ENCODE measurements around the gene ATRNL1. TPM values are rescaled to one million over a fixed set of nuclear protein-coding genes. Genes with fewer than 3 reads are reported as not detected.
"Not testable (repeated sequence)": the region's sequence is repeated elsewhere in the genome, so short reads cannot be mapped to it uniquely, and the experiment has no call there.

Gene ATRNL1
- total RNA-seq, 4 donors from 2014 or later = 4.4 to 18.4 (median 14.4) TPM

DNA sequence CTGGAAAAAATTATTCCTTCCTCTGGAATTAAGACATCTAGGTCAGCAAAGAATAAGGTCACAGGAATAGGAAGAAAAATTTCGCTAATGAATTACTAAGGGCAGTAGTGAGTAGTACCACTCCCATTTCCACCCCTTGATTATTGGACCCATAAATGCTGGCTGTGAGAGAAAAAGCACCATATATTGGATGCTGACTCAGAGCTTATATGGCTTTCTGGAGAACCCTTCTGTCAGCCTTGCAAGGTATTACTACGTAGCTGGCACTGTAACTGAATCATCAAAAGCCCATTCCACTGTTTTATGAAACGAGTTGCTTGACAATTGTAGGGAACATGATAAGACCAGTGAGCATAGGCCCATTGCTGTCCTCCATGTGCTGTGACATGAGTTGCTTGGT, 179.3 kb downstream of the ATRNL1 start:
- no peaks in the 10 kb centered on the region for H3K27me3 ChIP-seq
- in situ Hi-C loops (cut with MboI; ENCODE audit: low pct_ligation_motif_present in 1 of 4, low pct_unique_long_range_greater_than_20kb in 1 of 4, low sequenced_read_pairs in 3 of 4) = no loop called here
- H3K4me1 ChIP-seq = no peaks in the 10 kb centered on the region
- TF ChIP-seq EP300 (IDR thresholded peaks at IDR 0.05; ENCODE audit: low read depth) = no peak
- no peak for TF ChIP-seq POLR2A (IDR thresholded peaks at IDR 0.05)
- TF ChIP-seq, protein P1, sequence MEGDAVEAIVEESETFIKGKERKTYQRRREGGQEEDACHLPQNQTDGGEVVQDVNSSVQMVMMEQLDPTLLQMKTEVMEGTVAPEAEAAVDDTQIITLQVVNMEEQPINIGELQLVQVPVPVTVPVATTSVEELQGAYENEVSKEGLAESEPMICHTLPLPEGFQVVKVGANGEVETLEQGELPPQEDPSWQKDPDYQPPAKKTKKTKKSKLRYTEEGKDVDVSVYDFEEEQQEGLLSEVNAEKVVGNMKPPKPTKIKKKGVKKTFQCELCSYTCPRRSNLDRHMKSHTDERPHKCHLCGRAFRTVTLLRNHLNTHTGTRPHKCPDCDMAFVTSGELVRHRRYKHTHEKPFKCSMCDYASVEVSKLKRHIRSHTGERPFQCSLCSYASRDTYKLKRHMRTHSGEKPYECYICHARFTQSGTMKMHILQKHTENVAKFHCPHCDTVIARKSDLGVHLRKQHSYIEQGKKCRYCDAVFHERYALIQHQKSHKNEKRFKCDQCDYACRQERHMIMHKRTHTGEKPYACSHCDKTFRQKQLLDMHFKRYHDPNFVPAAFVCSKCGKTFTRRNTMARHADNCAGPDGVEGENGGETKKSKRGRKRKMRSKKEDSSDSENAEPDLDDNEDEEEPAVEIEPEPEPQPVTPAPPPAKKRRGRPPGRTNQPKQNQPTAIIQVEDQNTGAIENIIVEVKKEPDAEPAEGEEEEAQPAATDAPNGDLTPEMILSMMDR (IDR thresholded peaks at IDR 0.05) = no peak
- TF ChIP-seq POLR2AphosphoS5 (IDR thresholded peaks at IDR 0.05) = no peak
- WGBS, 2 donors (ENCODE audit: low coverage in 1 of 2) = 25 to 43% methylated on average over 2 to 3 of the region's 3 CpGs
- no peak overlapping the region for H3K4me3 ChIP-seq
- H3K9me3 ChIP-seq = no peaks in the 10 kb centered on the region
- DNase-seq = no peak
- H3K36me3 ChIP-seq = no peaks in the 10 kb centered on the region
- H3K27ac ChIP-seq = no peak overlapping the region
- intact Hi-C loops (cut with DNase I; ENCODE audit: low total_unique reads) = no loop called here

DNA sequence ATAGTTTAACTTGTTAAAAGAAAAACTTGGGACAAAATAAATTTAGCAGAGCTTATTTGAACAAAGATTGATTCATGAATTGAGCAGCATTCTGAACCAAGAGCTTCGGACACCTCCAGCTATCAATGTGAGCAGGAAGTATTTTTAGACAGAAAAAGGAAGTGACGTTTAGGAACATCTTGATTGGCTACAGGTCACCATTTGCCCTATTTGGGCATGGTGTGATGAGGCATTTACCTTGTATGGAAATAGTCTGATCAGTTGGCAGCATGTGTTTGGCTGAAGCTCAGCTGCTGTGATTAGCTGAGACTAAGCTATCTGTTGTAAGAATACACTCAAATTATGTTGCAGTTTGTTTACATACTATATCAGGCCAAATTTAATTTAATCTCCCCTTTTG, 185.1 kb downstream of the ATRNL1 start:
- intact Hi-C loops (cut with DNase I; ENCODE audit: low total_unique reads) (no loop called here), in situ Hi-C loops (cut with MboI; ENCODE audit: low pct_ligation_motif_present in 1 of 4, low pct_unique_long_range_greater_than_20kb in 1 of 4, low sequenced_read_pairs in 3 of 4) (no loop called here)
- H3K4me1 ChIP-seq = no peaks in the 10 kb centered on the region
- H3K27me3 ChIP-seq = no peaks in the 10 kb centered on the region
- no peak overlapping the region for H3K4me3 ChIP-seq
- 53 to 68% methylated on average over 2 of the region's 2 CpGs for WGBS, 2 donors (ENCODE audit: low coverage in 1 of 2)
- TF ChIP-seq, protein P1 (IDR thresholded peaks at IDR 0.05) = no peak
- TF ChIP-seq EP300 (IDR thresholded peaks at IDR 0.05; ENCODE audit: low read depth) (no peak), POLR2A (IDR thresholded peaks at IDR 0.05) (no peak), POLR2AphosphoS5 (IDR thresholded peaks at IDR 0.05) (no peak)
- H3K36me3 ChIP-seq = no peaks in the 10 kb centered on the region
- DNase-seq = no peak
- no peaks in the 10 kb centered on the region for H3K9me3 ChIP-seq
- no peak overlapping the region for H3K27ac ChIP-seq

DNA sequence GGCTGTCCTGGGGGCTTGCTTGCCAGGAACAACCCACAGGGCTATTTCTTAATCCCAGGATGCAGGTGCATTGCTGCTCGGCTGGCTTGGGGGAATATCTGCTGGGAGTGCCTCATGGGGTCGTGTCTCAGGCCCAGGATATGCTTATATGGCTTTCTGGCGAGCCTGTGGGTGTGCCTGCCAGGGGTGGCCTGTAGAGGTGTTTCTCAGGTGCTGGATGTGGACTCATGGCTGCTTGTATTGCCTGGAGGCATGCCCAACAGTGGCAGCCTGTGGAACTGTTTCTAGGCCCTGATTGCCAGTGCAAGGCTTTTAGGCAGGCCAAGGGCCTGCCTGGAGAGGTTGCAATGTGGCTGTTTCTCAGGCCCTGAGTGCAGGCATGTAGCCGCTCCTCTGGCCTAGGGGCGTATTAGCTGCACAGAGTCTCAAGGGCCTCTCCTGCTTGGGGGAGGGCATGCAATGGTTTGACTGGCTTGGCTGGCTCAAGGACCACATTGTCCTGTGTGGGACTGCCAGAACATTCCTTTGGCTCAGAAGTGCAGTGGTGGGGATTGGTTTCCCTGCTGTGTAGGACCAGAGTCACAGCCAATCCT, 202.1 kb downstream of the ATRNL1 start:
- 92% methylated on average over 3 of the region's 5 CpGs; no CpG with 5 or more reads in 1 of the 2 donors for WGBS, 2 donors (ENCODE audit: low coverage in 1 of 2)
- Histone ChIP-seq H3K27me3 (no peaks in the 10 kb centered on the region), H3K27ac (no peak overlapping the region), H3K4me3 (no peak overlapping the region), H3K4me1 (no peaks in the 10 kb centered on the region), H3K9me3 (peaks cover 4 to 5% of the 10 kb centered on the region in 2 donors), H3K36me3 (no peaks in the 10 kb centered on the region)
- no peak for DNase-seq
- TF ChIP-seq POLR2A (IDR thresholded peaks at IDR 0.05) (no peak), POLR2AphosphoS5 (IDR thresholded peaks at IDR 0.05) (no peak), EP300 (IDR thresholded peaks at IDR 0.05; ENCODE audit: low read depth) (no peak)
- TF ChIP-seq, protein P1 (IDR thresholded peaks at IDR 0.05) = no peak
- intact Hi-C loops (cut with DNase I; ENCODE audit: low total_unique reads) (no loop called here), in situ Hi-C loops (cut with MboI; ENCODE audit: low pct_ligation_motif_present in 1 of 4, low pct_unique_long_range_greater_than_20kb in 1 of 4, low sequenced_read_pairs in 3 of 4) (no loop called here)

DNA sequence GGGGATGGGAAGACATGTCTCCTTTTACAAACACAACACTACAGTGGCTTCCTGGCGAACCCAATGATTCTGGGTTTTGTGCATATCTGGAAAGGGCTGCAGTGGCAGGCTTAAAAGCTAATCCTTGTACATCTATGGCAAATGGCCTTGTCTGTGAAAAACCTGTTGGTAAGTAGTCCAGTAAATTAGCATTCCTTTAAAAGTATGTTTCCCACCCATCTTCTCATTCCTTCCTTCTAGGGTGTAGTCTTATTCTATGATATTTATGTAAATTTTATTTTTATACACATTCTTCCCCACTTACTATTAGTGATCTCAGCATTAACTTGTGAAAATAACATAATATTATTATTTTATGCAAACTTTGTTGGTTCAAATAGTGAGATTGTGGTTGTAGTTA, 206.9 kb downstream of the ATRNL1 start:
- Histone ChIP-seq H3K27ac (no peak overlapping the region), H3K4me3 (no peak overlapping the region), H3K9me3 (no peaks in the 10 kb centered on the region), H3K27me3 (no peaks in the 10 kb centered on the region), H3K36me3 (no peaks in the 10 kb centered on the region), H3K4me1 (no peaks in the 10 kb centered on the region)
- DNase-seq = no peak
- TF ChIP-seq, protein P1 (IDR thresholded peaks at IDR 0.05) = no peak
- TF ChIP-seq EP300 (IDR thresholded peaks at IDR 0.05; ENCODE audit: low read depth) (no peak), POLR2A (IDR thresholded peaks at IDR 0.05) (no peak), POLR2AphosphoS5 (IDR thresholded peaks at IDR 0.05) (no peak)
- intact Hi-C loops (cut with DNase I; ENCODE audit: low total_unique reads) (no loop called here), in situ Hi-C loops (cut with MboI; ENCODE audit: low pct_ligation_motif_present in 1 of 4, low pct_unique_long_range_greater_than_20kb in 1 of 4, low sequenced_read_pairs in 3 of 4) (no loop called here)
- WGBS, 2 donors (ENCODE audit: low coverage in 1 of 2) = 75% methylated on average over 1 of the region's 1 CpG

DNA sequence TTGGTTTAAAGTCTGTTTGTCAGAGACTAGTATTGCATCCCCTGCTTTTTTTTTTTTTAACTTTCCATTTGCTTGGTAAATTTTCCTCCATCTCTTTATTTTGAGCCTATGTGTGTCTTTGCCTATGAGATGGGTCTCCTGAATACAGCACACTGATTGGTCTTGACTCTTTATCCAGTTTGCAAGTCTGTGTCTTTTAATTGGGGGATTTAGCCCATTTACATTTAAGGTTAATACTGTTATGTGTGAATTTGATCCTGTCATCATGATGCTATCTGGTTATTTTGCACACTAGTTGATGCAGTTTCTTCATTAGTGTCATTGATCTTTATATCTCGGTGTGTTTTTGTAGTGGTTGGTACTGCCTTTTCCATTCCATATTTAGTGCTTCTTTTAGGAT, 226.5 kb downstream of the ATRNL1 start:
- H3K36me3 ChIP-seq; H3K4me3 ChIP-seq; H3K9me3 ChIP-seq; intact Hi-C loops (cut with DNase I; ENCODE audit: low total_unique reads); DNase-seq; H3K27me3 ChIP-seq; H3K4me1 ChIP-seq; H3K27ac ChIP-seq; in situ Hi-C loops (cut with MboI; ENCODE audit: low pct_ligation_motif_present in 1 of 4, low pct_unique_long_range_greater_than_20kb in 1 of 4, low sequenced_read_pairs in 3 of 4): not testable (repeated sequence)
- WGBS, 2 donors (ENCODE audit: low coverage in 1 of 2) = 88 to 100% methylated on average over 1 of the region's 1 CpG
